AG09309 (cell line): ENCODE measurements around the gene COL12A1.

Experiments used
- DNase-seq: peaks from one replicate; pipeline ENCODE4 v3.0.0-alpha.2; 2010; ENCODE audit warnings: low read depth
- H3K4me3 ChIP-seq: 2 replicates; pipeline ENCODE4 v1.5.1; 2011; ENCODE audit warnings: mild to moderate bottlenecking, low read depth, low read length, moderate library complexity; ENCODE audit not compliant: control insufficient read depth
- CTCF ChIP-seq: IDR thresholded peaks from 2 replicates; pipeline ENCODE4 v1.5.1; 2011; ENCODE audit warnings: mild to moderate bottlenecking, low read depth, low read length, inconsistent platforms; ENCODE audit not compliant: insufficient read depth, control insufficient read depth; ENCODE audit errors: missing control alignments

COL12A1 gene

GRCh38 chr6:75156186-75156878 lies 49.5 kb downstream of the COL12A1 start:
- DNase-seq = no peak
- TF ChIP-seq CTCF = no peak

GRCh38 chr6:75155631-75156030 lies 50.2 kb downstream of the COL12A1 start:
- no peak overlapping the region for H3K4me3 ChIP-seq
- DNase-seq = no peak
- no peak for TF ChIP-seq CTCF

More at GRCh38 chr6:75156186-75156878, 49.5 kb downstream of the COL12A1 start:
- no peak overlapping the region for H3K4me3 ChIP-seq

GRCh38 chr6:75154973-75155372 lies 50.9 kb downstream of the COL12A1 start:
- H3K4me3 ChIP-seq = no peak overlapping the region
- TF ChIP-seq CTCF = no peak
- DNase-seq = no peak

GRCh38 chr6:75150685-75151412 lies 55.0 kb downstream of the COL12A1 start:
- H3K4me3 ChIP-seq = no peak overlapping the region
- DNase-seq = no peak
- no peak for TF ChIP-seq CTCF

GRCh38 chr6:75149696-75150095 lies 56.2 kb downstream of the COL12A1 start:
- H3K4me3 ChIP-seq = no peak overlapping the region
- DNase-seq = no peak
- TF ChIP-seq CTCF = no peak

GRCh38 chr6:75149240-75149639 lies 56.6 kb downstream of the COL12A1 start:
- DNase-seq = no peak
- TF ChIP-seq CTCF = no peak
- no peak overlapping the region for H3K4me3 ChIP-seq

- no peak for TF ChIP-seq CTCF
- H3K4me3 ChIP-seq = no peak overlapping the region
- no peak for DNase-seq
Observed at GRCh38 chr6:75147512-75147911, 58.3 kb downstream of the COL12A1 start.
